H1 (cell line): Measurements from ENCODE around the gene SPINK1.

Experiments used
- CTCF ChIP-seq, 3 experiments: IDR thresholded peaks; 1 replicate in 2 of 3; 2 replicates in 1 of 3; pipeline versions ENCODE4 v1.5.1 to v1.6.1; 2011; ENCODE audit warnings: low read length in 3 of 3, mild to moderate bottlenecking in 3 of 3, inconsistent platforms in 2 of 3, low read depth in 1 of 3, moderate library complexity in 1 of 3; ENCODE audit not compliant: insufficient read depth in 1 of 3; ENCODE audit errors: control extremely low read depth in 1 of 3
- GABPA ChIP-seq: IDR thresholded peaks from 2 replicates; pipeline ENCODE4 v1.6.1; 2011; ENCODE audit warnings: mild to moderate bottlenecking, low read length, moderate library complexity, borderline replicate concordance; ENCODE audit not compliant: insufficient read depth
- JUND ChIP-seq: IDR thresholded peaks from 2 replicates; pipeline ENCODE4 v1.6.1; 2011; ENCODE audit warnings: mild to moderate bottlenecking, improper control_type of control experiment, low read length
- NRF1 ChIP-seq: IDR thresholded peaks from 2 replicates; pipeline ENCODE4 v1.6.1; 2011; ENCODE audit warnings: mild to moderate bottlenecking, low read depth, low read length, improper control_type of control experiment
- POLR2A ChIP-seq, 2 experiments: IDR thresholded peaks; 1 replicate in 1 of 2; 2 replicates in 1 of 2; pipeline ENCODE4 v1.6.1; 2011; ENCODE audit warnings: low read depth in 2 of 2, low read length in 2 of 2, mild to moderate bottlenecking in 2 of 2; ENCODE audit errors: control extremely low read depth in 1 of 2
- RFX5 ChIP-seq: IDR thresholded peaks from 2 replicates; pipeline ENCODE4 v1.6.1; 2011; ENCODE audit warnings: low read depth, low read length, improper control_type of control experiment, borderline replicate concordance
- SAP30 ChIP-seq: fragments of 300-600 bp; sonication (generic); IDR thresholded peaks from 2 replicates; pipeline ENCODE4 v1.7.1; 2012; ENCODE audit warnings: low read length, moderate library complexity, mild to moderate bottlenecking, inconsistent platforms; ENCODE audit not compliant: insufficient read depth, insufficient replicate concordance
- SP1 ChIP-seq: IDR thresholded peaks from 2 replicates; pipeline ENCODE4 v1.6.1; 2011; ENCODE audit warnings: low read depth, low read length
- ZNF274 ChIP-seq: IDR thresholded peaks from 2 replicates; pipeline ENCODE4 v1.7.0; 2012; ENCODE audit warnings: low read length, borderline replicate concordance; ENCODE audit errors: extremely low read depth

DNA sequence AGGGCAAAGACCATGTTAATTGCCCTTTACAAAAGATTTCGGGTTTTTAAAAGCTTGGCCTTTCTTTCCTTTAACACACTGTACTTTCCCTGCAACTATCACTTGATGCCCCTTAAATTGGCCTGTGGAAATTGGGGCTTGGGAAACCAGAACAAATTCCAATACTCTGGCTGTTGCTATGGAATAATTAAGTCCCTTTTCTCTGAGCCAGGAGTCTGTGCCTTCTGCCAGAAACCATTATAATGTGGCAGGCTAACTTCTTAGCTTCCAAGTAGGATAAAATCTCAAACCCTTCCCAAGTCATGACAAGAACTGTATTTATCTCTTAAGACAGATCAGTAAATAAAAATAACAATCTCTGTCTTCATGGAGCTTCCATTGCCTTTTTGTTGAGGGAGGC, 1.1 kb upstream of the SPINK1 start:
- TF ChIP-seq GABPA, result no peak
- TF ChIP-seq SAP30, result no peak
- no peak for TF ChIP-seq SP1
- no peak for TF ChIP-seq CTCF (IDR thresholded peaks at IDR 0.05; ENCODE audit: control extremely low read depth in 1 of 3, insufficient read depth in 1 of 3, low read depth in 1 of 3, low read length in 3 of 3)
- no peak for TF ChIP-seq ZNF274
- no peak for TF ChIP-seq NRF1
- TF ChIP-seq JUND, result no peak
- no peak for TF ChIP-seq POLR2A (IDR thresholded peaks at IDR 0.05; ENCODE audit: control extremely low read depth in 1 of 2, low read depth in 2 of 2, low read length in 2 of 2)
- TF ChIP-seq RFX5, result no peak
